Tibial artery (tissue), 4 donors: ENCODE measurements around the gene ADARB2.
A peak's percentile ranks its signal among the peaks of the same experiment; 100 is the strongest.

Experiments used
- DNase-seq, 2 donors: peaks; one replicate each; pipeline ENCODE4 v3.0.0-alpha.2; 2019
- H3K27ac ChIP-seq, 2 donors: fragments of 200-600 bp; sonication (generic) in 1 of 2; 1 replicate in 1 of 2; 2 replicates in 1 of 2; pipeline ENCODE4 v1.5.1; 2018 to 2019; ENCODE audit warnings: mild to moderate bottlenecking in 1 of 2
- H3K27me3 ChIP-seq, 2 donors: fragments of 200-600 bp; sonication (generic) in 1 of 2; one replicate each; pipeline versions ENCODE4 v1.5.1 to v1.6.0; 2016 to 2019
- H3K36me3 ChIP-seq, 3 donors: fragments of 200-600 bp; sonication (generic) in 2 of 3; one replicate each; pipeline ENCODE4 v1.5.1; 2016 to 2019; ENCODE audit warnings: mild to moderate bottlenecking in 2 of 3
- H3K4me1 ChIP-seq, 4 donors: fragments of 200-600 bp; sonication (generic) in 2 of 4; 1 replicate in 3 of 4; 2 replicates in 1 of 4; pipeline ENCODE4 v1.5.1; 2016 to 2019
- H3K4me3 ChIP-seq, 2 donors: fragments of 200-600 bp; sonication (generic) in 1 of 2; 1 replicate in 1 of 2; 2 replicates in 1 of 2; pipeline ENCODE4 v1.5.1; 2018 to 2019; ENCODE audit warnings: mild to moderate bottlenecking in 2 of 2
- H3K9me3 ChIP-seq, 3 donors: fragments of 200-600 bp; sonication (generic) in 1 of 3; one replicate each; pipeline ENCODE4 v1.5.1; 2016 to 2019
- CTCF ChIP-seq, 2 experiments: fragments of 200-600 bp in 1 of 2; fragments of 450-650 bp in 1 of 2; IDR thresholded peaks; one replicate each; pipeline ENCODE4 v1.5.1; 2017 to 2019; ENCODE audit warnings: antibody characterized with exemption in 2 of 2, mild to moderate bottlenecking in 1 of 2, moderate library complexity in 1 of 2
- intact Hi-C: fragments of 100-400 bp; cut with DNase I; formaldehyde crosslinking; loops from one replicate; pipeline ENCODE4 v1.15.0; 2023; ENCODE audit warnings: low total_unique reads

Gene ADARB2

GRCh38 chr10:1373287-1373686 is 364.0 kb downstream of the ADARB2 start:
- TF ChIP-seq CTCF (IDR thresholded peaks at IDR 0.05) = no peak
- no peak for DNase-seq

GRCh38 chr10:1372212-1372611 is 365.1 kb downstream of the ADARB2 start:
- no peak for DNase-seq
- no peaks in the 10 kb centered on the region for H3K9me3 ChIP-seq
- intact Hi-C loops = no loop called here
- H3K36me3 ChIP-seq = no peaks in the 10 kb centered on the region
- no peak overlapping the region for H3K4me3 ChIP-seq
- peaks cover 0 to 13% of the 10 kb centered on the region in 2 donors for H3K27me3 ChIP-seq
- H3K4me1 ChIP-seq = no peaks in the 10 kb centered on the region
- no peak overlapping the region for H3K27ac ChIP-seq
- no peak for TF ChIP-seq CTCF (IDR thresholded peaks at IDR 0.05)

More at GRCh38 chr10:1373287-1373686, 364.0 kb downstream of the ADARB2 start:
- no peaks in the 10 kb centered on the region for H3K36me3 ChIP-seq
- no peaks in the 10 kb centered on the region for H3K9me3 ChIP-seq
- intact Hi-C loops = no loop called here
- no peaks in the 10 kb centered on the region for H3K4me1 ChIP-seq
- H3K27ac ChIP-seq = no peak overlapping the region
- peaks cover 0 to 20% of the 10 kb centered on the region in 2 donors for H3K27me3 ChIP-seq
- H3K4me3 ChIP-seq = no peak overlapping the region

- H3K4me3 ChIP-seq = no peak overlapping the region
- no peak overlapping the region for H3K27ac ChIP-seq
- TF ChIP-seq CTCF (IDR thresholded peaks at IDR 0.05) = no peak
- no peaks in the 10 kb centered on the region for H3K4me1 ChIP-seq
- H3K36me3 ChIP-seq = no peaks in the 10 kb centered on the region
- DNase-seq = no peak
- H3K27me3 ChIP-seq = peaks cover 0 to 10% of the 10 kb centered on the region in 2 donors
- H3K9me3 ChIP-seq = no peaks in the 10 kb centered on the region
- intact Hi-C loops = no loop called here
Measured at GRCh38 chr10:1370298-1370697, 367.0 kb downstream of the ADARB2 start.

- H3K36me3 ChIP-seq = no peaks in the 10 kb centered on the region
- no peak overlapping the region for H3K4me3 ChIP-seq
- no peak for TF ChIP-seq CTCF (IDR thresholded peaks at IDR 0.05)
- no peaks in the 10 kb centered on the region for H3K9me3 ChIP-seq
- H3K4me1 ChIP-seq = no peaks in the 10 kb centered on the region
- no peak overlapping the region for H3K27ac ChIP-seq
- no peak for DNase-seq
- peaks cover 0 to 10% of the 10 kb centered on the region in 2 donors for H3K27me3 ChIP-seq
- intact Hi-C loops = no loop called here
Measured at GRCh38 chr10:1369665-1370064, 367.7 kb downstream of the ADARB2 start.

- Histone ChIP-seq H3K27ac (no peak overlapping the region), H3K36me3 (no peaks in the 10 kb centered on the region), H3K27me3 (peaks cover 0 to 10% of the 10 kb centered on the region in 2 donors), H3K4me1 (no peaks in the 10 kb centered on the region), H3K9me3 (no peaks in the 10 kb centered on the region), H3K4me3 (no peak overlapping the region)
- TF ChIP-seq CTCF (IDR thresholded peaks at IDR 0.05) = no peak
- intact Hi-C loops = no loop called here
- DNase-seq = no peak
Measured at GRCh38 chr10:1369197-1369596, 368.1 kb downstream of the ADARB2 start.

- Histone ChIP-seq H3K4me1 (no peaks in the 10 kb centered on the region), H3K9me3 (no peaks in the 10 kb centered on the region), H3K4me3 (no peak overlapping the region), H3K27me3 (peaks cover 0 to 10% of the 10 kb centered on the region in 2 donors), H3K36me3 (no peaks in the 10 kb centered on the region), H3K27ac (no peak overlapping the region)
- no peak for DNase-seq
- intact Hi-C loops = no loop called here
- TF ChIP-seq CTCF (IDR thresholded peaks at IDR 0.05) = peak; percentile 42 to 43
Measured at GRCh38 chr10:1368842-1369171, 368.5 kb downstream of the ADARB2 start.
